ENCODE data around the gene CDON.
"Not testable (repeated sequence)": the region's sequence is repeated elsewhere in the genome, so short reads cannot be mapped to it uniquely, and the experiment has no call there.

Gene CDON

DNA sequence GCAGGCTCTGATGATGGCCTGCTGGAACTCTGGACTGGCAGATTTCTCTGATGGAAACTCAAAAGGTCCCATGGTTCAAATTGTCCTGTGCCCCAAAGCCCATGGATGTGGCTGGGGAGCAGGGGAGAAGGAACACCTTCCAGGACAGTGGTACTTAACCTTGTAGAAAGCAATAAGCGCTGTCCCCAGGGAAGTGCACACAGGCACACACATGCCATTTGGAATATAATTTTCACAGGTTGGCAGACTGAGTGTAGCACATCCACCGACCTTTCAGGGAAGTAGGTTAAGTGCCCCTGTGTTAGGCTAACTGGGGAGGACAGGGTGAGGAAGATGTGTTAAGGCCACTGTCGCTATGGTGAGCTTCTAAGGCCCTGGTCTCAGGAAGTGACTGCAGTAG is 140.5 kb downstream of the CDON start:
- no peak for DNase-seq

DNA sequence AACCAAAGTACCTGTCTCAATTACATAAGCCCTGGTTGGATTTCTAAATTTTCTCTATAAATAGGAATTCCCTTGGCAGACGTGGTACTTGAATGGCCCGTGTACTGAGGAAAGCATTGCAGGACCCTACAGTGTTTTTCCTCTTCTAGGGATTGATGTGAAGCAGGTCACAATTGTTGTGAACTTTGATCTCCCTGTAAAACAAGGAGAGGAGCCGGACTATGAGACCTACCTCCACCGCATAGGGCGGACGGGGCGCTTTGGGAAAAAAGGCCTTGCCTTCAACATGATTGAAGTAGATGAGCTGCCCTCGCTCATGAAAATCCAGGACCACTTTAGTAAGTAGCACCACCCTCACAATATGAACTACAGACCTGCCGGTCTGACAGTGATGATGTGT is 141.6 kb downstream of the CDON start:
- no peak for DNase-seq

DNA sequence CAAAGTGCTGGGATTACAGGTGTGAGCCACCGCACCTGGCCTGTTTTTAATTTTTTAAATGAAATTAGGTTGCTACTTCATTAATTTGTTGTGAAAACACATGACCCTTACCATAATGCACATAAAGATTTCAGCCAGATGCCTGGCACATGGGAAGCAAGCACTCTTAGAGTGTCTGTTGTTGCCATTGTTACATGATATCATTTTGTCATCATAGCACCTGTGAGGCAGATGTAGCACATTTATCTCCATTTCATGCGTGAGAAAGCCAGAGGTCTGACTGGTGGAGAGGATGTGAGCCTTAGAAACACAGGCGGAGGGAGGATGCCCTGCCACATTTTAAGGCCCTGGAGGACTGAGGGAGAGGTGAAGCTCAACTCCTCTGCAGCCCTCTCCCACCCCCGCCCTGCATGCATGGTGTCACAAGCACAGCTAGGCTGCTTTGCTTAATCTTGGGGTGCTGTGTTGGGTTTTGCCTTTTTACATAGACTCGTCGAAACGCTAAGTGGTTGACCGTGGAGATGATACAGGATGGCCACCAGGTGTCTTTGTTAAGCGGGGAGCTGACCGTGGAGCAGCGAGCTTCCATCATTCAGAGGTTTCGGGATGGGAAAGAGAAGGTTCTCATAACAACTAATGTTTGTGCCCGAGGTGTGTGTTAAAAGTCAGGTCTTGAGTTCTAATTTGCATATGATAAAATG is 144.4 kb downstream of the CDON start:
- DNase-seq = no peak

- DNase-seq = no peak
Measured at GRCh38 chr11:125916683-125917347, 145.9 kb downstream of the CDON start.

- not testable (repeated sequence) for DNase-seq
Measured at GRCh38 chr11:125914601-125915000, 148.1 kb downstream of the CDON start.

- DNase-seq = peak in 1 of 2 donors; percentile 12
Measured at GRCh38 chr11:125910226-125910849, 152.3 kb downstream of the CDON start.

Measured in hippocampal formation (tissue), 2 donors.